Measurements from ENCODE around the gene KDM3B. TPM values are rescaled to one million over a fixed set of nuclear protein-coding genes. Genes with fewer than 3 reads are reported as not detected.

KDM3B gene
- total and polyA plus RNA-seq, 9 donors: 38.8 to 79.0 (median 70.1) TPM

DNA sequence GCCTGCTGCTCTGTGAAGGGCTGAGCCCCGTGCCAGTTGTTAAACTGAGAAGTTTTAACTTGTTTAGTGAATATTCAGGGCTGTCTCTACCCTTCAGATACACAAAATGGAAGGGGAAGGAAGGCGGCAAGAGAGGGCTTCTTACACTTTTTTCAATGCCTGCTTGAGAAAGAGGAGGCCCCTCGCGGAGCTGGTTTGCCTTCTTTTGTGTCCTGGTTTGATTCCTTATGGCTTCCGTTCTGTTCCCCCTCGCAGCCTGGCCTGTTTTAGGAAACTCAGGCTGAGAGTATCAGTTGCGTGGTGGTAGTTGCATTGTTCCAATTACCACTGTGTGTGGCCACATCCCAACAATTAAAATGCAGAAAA lies 13.4 kb upstream of the KDM3B start:
- DNase-seq: no peak
- peaks cover 5% of the 10 kb centered on the region for H3K4me1 ChIP-seq (ENCODE audit: insufficient read depth)
- intact Hi-C loops (cut with DNase I): no loop called here
- WGBS, 3 donors: 2 to 7% (median 4%) methylated on average over 7 of the region's 7 CpGs
- no peaks in the 10 kb centered on the region for H3K36me3 ChIP-seq
- no peaks in the 10 kb centered on the region for H3K9me3 ChIP-seq
- H3K4me3 ChIP-seq: peak overlapping the region; percentile 60
- H3K27me3 ChIP-seq: no peaks in the 10 kb centered on the region
- H3K27ac ChIP-seq: peak overlapping the region; percentile 93 to 98
- TF ChIP-seq EP300 (IDR thresholded peaks at IDR 0.05) (no peak), POLR2A (IDR thresholded peaks at IDR 0.05) (no peak)
- TF ChIP-seq, protein P1, sequence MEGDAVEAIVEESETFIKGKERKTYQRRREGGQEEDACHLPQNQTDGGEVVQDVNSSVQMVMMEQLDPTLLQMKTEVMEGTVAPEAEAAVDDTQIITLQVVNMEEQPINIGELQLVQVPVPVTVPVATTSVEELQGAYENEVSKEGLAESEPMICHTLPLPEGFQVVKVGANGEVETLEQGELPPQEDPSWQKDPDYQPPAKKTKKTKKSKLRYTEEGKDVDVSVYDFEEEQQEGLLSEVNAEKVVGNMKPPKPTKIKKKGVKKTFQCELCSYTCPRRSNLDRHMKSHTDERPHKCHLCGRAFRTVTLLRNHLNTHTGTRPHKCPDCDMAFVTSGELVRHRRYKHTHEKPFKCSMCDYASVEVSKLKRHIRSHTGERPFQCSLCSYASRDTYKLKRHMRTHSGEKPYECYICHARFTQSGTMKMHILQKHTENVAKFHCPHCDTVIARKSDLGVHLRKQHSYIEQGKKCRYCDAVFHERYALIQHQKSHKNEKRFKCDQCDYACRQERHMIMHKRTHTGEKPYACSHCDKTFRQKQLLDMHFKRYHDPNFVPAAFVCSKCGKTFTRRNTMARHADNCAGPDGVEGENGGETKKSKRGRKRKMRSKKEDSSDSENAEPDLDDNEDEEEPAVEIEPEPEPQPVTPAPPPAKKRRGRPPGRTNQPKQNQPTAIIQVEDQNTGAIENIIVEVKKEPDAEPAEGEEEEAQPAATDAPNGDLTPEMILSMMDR (IDR thresholded peaks at IDR 0.05): no peak

GRCh38 chr5:138339464-138339863 lies 13.0 kb upstream of the KDM3B start:
- H3K4me3 ChIP-seq: peak overlapping the region; percentile 60
- no peaks in the 10 kb centered on the region for H3K36me3 ChIP-seq
- H3K4me1 ChIP-seq (ENCODE audit: insufficient read depth): peaks cover 5% of the 10 kb centered on the region
- no peaks in the 10 kb centered on the region for H3K27me3 ChIP-seq
- intact Hi-C loops (cut with DNase I): no loop called here
- H3K9me3 ChIP-seq: no peaks in the 10 kb centered on the region
- peak overlapping the region; percentile 93 to 98 for H3K27ac ChIP-seq
- 36 to 46% (median 39%) methylated on average over 2 of the region's 2 CpGs for WGBS, 3 donors
- no peak for DNase-seq
- TF ChIP-seq POLR2A (IDR thresholded peaks at IDR 0.05) (no peak), EP300 (IDR thresholded peaks at IDR 0.05) (no peak)
- TF ChIP-seq, protein P1 (IDR thresholded peaks at IDR 0.05): no peak

DNA sequence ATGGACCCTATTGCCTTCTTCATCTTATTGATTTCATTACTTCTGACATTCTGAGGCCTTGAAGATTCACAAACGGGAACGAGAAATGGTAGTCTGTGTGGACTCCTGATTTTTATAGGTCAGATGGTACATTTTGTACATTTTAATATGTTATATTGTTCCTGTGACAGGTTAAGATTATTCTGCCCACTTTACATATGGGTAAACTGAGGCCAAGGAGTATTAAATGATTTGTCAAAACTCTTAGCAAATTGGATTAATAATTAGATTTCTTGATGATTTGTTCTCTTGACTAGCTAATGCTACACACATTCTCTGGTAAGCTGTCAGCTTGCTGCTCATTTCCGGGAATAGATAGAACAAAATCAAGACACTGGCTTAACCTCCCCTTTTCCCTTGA lies 12.5 kb upstream of the KDM3B start:
- H3K27ac ChIP-seq: peak overlapping the region in 1 of 2 donors; percentile 93
- peaks cover 3% of the 10 kb centered on the region for H3K36me3 ChIP-seq
- 69 to 83% (median 81%) methylated on average over 3 of the region's 3 CpGs for WGBS, 3 donors
- no peak for TF ChIP-seq EP300 (IDR thresholded peaks at IDR 0.05)
- TF ChIP-seq POLR2A (IDR thresholded peaks at IDR 0.05): no peak
- TF ChIP-seq, protein P1 (IDR thresholded peaks at IDR 0.05): no peak
- H3K4me3 ChIP-seq: no peak overlapping the region
- H3K27me3 ChIP-seq: no peaks in the 10 kb centered on the region
- H3K9me3 ChIP-seq: no peaks in the 10 kb centered on the region
- intact Hi-C loops (cut with DNase I): no loop called here
- DNase-seq: no peak
- H3K4me1 ChIP-seq (ENCODE audit: insufficient read depth): peaks cover 5% of the 10 kb centered on the region

GRCh38 chr5:138344887-138345622 lies 7.4 kb upstream of the KDM3B start:
- H3K27me3 ChIP-seq: no peaks in the 10 kb centered on the region
- H3K9me3 ChIP-seq: no peaks in the 10 kb centered on the region
- intact Hi-C loops (cut with DNase I): no loop called here
- no peak overlapping the region for H3K27ac ChIP-seq
- 93 to 96% (median 95%) methylated on average over 32 of the region's 32 CpGs for WGBS, 3 donors
- H3K4me3 ChIP-seq: no peak overlapping the region
- H3K36me3 ChIP-seq: peaks cover 3% of the 10 kb centered on the region
- DNase-seq: no peak
- TF ChIP-seq, protein P1 (IDR thresholded peaks at IDR 0.05): no peak
- TF ChIP-seq EP300 (IDR thresholded peaks at IDR 0.05) (no peak), POLR2A (IDR thresholded peaks at IDR 0.05) (no peak)
- H3K4me1 ChIP-seq (ENCODE audit: insufficient read depth): no peaks in the 10 kb centered on the region

Data from ovary (tissue), 9 donors.